Body of pancreas (tissue), 4 donors: Measurements from ENCODE around the gene LRFN3.

Source experiments
- CTCF ChIP-seq, 7 experiments: fragments of 450-650 bp in 4 of 7; fragments of 200-600 bp in 3 of 7; sonication (generic) in 3 of 7; IDR thresholded peaks; one replicate each; pipeline ENCODE4 v1.5.1; 2016 to 2019; ENCODE audit warnings: antibody characterized with exemption in 7 of 7
- POLR2A ChIP-seq, 3 donors: fragments of 450-650 bp; IDR thresholded peaks; one replicate each; pipeline ENCODE4 v1.6.1; 2016; ENCODE audit warnings: antibody characterized with exemption in 3 of 3, mild to moderate bottlenecking in 2 of 3

DNA sequence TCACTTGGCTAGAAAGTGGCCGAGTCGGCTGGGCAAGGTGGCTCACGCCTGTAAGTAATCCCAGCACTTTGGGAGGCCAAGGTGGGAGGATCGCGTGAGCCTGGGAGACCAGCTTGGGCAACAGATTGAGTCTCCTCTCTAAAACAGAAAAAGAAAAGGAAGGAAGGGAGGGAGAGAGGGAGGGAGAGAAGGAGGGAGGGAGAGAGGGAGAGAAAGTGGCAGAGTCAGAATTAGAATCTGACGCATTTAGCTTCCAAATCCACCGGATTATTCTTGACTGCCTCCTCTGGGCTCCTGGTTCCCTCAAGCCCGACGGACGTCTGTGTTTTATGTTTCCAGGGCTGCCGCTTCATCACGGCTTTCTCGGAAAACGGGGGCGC is 22.5 kb downstream of the LRFN3 start:
- TF ChIP-seq CTCF (IDR thresholded peaks at IDR 0.05) (no peak), POLR2A (IDR thresholded peaks at IDR 0.05) (no peak)
